ENCODE results near the gene CDKN1A. TPM values are rescaled to one million over a fixed set of nuclear protein-coding genes. Genes with fewer than 3 reads are reported as not detected.

The CDKN1A gene
- total RNA-seq, 1 experiment from 2014 or later = 75.1 TPM

DNA sequence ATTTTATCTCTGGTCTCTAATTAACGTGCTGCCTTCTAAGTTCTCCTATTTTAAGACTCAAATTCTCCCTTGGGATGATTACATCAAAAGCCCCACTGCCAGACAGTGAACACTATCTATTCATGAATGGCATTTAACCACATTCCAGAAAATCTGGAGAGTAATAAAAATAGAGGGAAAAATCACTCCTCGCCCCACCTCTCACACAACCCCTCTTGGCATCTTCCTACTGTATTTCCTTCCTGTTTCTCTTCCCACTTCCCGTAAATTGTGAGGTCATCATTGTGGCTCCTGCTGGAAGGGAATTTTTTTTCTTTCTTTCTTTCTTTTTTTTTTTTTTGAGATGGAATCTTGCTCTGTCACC is 50.6 kb downstream of the CDKN1A start:
- no peak overlapping the region for H3K27ac Mint-ChIP-seq
- H3K4me3 Mint-ChIP-seq = no peak overlapping the region

DNA sequence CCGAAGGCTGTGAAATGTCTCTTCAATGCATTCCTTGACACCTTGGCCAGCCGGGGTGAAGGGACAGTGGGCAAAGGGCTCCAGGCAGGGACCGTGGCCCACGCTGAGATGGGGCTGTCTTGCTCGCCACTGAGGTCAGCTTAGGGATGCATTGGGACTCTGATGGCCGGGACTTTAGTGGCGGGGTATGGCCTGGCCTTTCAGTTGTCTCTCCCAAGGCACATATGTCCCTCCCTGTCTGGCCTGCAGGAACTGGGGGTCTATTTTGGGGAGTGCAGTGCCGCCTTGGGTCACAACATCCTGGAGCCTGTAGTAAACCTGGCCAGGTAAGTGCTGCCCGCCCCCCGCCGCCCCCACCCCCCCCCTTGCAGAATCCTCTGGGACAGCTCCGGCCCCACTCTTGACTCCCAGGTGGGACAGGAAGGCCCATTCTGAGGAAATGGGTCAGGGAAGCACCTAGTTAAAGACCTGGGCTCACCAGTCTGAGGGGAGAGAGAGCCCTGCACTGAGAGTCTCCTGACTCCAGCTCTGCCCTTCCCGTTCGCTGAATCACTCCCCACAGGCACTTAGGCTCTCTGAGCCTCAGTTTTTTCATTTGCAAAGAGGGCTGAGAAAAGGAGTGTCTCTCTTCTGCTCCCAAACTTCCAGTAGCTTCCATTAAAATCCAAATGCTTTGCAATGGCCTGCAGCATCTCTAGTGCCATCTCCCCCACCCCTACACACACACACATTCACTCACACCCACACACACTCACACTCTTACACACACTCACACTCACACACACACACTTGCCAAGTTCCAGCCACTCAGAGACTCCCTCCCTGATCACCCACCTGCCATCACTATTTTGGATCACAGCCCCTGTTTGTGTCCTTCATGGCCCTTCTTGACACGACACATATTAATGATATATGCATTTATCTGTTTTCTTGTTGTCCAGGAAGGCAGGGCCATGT is 52.2 kb downstream of the CDKN1A start:
- Mint-ChIP-seq H3K27ac (no peak overlapping the region), H3K4me1 (peaks cover 16% of the 10 kb centered on the region), H3K9me3 (no peaks in the 10 kb centered on the region), H3K36me3 (no peaks in the 10 kb centered on the region), H3K4me3 (no peak overlapping the region), H3K27me3 (ENCODE audit: low read depth) (peaks cover 2% of the 10 kb centered on the region; the same call in 1 of the 2 replicates)
- ATAC-seq = peak; percentile 55
- CTCF ChIA-PET = interaction anchor here (0.9 to 2.2 kb wide), 5 partner anchors 28 to 116 kb away, joined by 3 to 10 read pairs (median 4); no protein-coding TSS in a partner anchor
- DNase-seq (ENCODE audit: low spot score) = no peak
- POLR2A ChIA-PET = interaction anchor here (0.6 kb wide), 1 partner anchor 121 kb away, joined by 4 read pairs; no protein-coding TSS in a partner anchor
- TF ChIP-seq ZNF423 (CRISPR knock-in tag; IDR thresholded peaks at IDR 0.05) (no peak), ELF4 (CRISPR knock-in tag; IDR thresholded peaks at IDR 0.05; ENCODE audit: low read depth) (no peak), ZNF219 (CRISPR knock-in tag; IDR thresholded peaks at IDR 0.05; ENCODE audit: borderline replicate concordance) (no peak), TP53 (CRISPR knock-in tag; IDR thresholded peaks at IDR 0.05) (no peak), NFATC4 (CRISPR knock-in tag; IDR thresholded peaks at IDR 0.05) (no peak), ZNF281 (CRISPR knock-in tag; IDR thresholded peaks at IDR 0.05) (no peak), ATF1 (CRISPR knock-in tag; IDR thresholded peaks at IDR 0.05) (no peak), FOXJ3 (CRISPR knock-in tag; IDR thresholded peaks at IDR 0.05; ENCODE audit: borderline replicate concordance) (no peak), TEAD1 (CRISPR knock-in tag; IDR thresholded peaks at IDR 0.05) (no peak)
- TF ChIP-seq, protein P1, sequence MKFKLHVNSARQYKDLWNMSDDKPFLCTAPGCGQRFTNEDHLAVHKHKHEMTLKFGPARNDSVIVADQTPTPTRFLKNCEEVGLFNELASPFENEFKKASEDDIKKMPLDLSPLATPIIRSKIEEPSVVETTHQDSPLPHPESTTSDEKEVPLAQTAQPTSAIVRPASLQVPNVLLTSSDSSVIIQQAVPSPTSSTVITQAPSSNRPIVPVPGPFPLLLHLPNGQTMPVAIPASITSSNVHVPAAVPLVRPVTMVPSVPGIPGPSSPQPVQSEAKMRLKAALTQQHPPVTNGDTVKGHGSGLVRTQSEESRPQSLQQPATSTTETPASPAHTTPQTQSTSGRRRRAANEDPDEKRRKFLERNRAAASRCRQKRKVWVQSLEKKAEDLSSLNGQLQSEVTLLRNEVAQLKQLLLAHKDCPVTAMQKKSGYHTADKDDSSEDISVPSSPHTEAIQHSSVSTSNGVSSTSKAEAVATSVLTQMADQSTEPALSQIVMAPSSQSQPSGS (CRISPR knock-in tag; IDR thresholded peaks at IDR 0.05; ENCODE audit: borderline replicate concordance, low read depth) = no peak

More for the DNA sequence above, 50.6 kb downstream of the CDKN1A start:
- ATAC-seq = no peak
- POLR2A ChIA-PET = no interaction called here
- H3K9me3 Mint-ChIP-seq = no peaks in the 10 kb centered on the region
- peaks cover 13% of the 10 kb centered on the region for H3K4me1 Mint-ChIP-seq
- TF ChIP-seq ZNF512 (CRISPR knock-in tag; IDR thresholded peaks at IDR 0.05; ENCODE audit: borderline replicate concordance) (no peak), ZNF416 (CRISPR knock-in tag; IDR thresholded peaks at IDR 0.05) (no peak), TP53 (CRISPR knock-in tag; IDR thresholded peaks at IDR 0.05) (no peak), ATF6 (CRISPR knock-in tag; IDR thresholded peaks at IDR 0.05) (no peak)
- TF ChIP-seq, protein P2, sequence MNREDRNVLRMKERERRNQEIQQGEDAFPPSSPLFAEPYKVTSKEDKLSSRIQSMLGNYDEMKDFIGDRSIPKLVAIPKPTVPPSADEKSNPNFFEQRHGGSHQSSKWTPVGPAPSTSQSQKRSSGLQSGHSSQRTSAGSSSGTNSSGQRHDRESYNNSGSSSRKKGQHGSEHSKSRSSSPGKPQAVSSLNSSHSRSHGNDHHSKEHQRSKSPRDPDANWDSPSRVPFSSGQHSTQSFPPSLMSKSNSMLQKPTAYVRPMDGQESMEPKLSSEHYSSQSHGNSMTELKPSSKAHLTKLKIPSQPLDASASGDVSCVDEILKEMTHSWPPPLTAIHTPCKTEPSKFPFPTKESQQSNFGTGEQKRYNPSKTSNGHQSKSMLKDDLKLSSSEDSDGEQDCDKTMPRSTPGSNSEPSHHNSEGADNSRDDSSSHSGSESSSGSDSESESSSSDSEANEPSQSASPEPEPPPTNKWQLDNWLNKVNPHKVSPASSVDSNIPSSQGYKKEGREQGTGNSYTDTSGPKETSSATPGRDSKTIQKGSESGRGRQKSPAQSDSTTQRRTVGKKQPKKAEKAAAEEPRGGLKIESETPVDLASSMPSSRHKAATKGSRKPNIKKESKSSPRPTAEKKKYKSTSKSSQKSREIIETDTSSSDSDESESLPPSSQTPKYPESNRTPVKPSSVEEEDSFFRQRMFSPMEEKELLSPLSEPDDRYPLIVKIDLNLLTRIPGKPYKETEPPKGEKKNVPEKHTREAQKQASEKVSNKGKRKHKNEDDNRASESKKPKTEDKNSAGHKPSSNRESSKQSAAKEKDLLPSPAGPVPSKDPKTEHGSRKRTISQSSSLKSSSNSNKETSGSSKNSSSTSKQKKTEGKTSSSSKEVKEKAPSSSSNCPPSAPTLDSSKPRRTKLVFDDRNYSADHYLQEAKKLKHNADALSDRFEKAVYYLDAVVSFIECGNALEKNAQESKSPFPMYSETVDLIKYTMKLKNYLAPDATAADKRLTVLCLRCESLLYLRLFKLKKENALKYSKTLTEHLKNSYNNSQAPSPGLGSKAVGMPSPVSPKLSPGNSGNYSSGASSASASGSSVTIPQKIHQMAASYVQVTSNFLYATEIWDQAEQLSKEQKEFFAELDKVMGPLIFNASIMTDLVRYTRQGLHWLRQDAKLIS (CRISPR knock-in tag; IDR thresholded peaks at IDR 0.05; ENCODE audit: borderline replicate concordance) = no peak
- DNase-seq (ENCODE audit: low spot score) = no peak
- H3K27me3 Mint-ChIP-seq (ENCODE audit: low read depth) = peaks cover 2% of the 10 kb centered on the region; the same call in 1 of the 2 replicates
- H3K36me3 Mint-ChIP-seq = no peaks in the 10 kb centered on the region
- CTCF ChIA-PET = interaction anchor here (1.6 kb wide), 1 partner anchor 53 kb away, joined by 3 read pairs; no protein-coding TSS in a partner anchor

All from WTC11 (cell line).